Nucleus accumbens (tissue), 56 donors: ENCODE results near the gene SNX7.

ENCODE experiments used
- DNase-seq, 56 donors: peaks; one replicate each; lab custom pipeline; 2025; lab: John Stamatoyannopoulos, UW

SNX7 gene, protein sequence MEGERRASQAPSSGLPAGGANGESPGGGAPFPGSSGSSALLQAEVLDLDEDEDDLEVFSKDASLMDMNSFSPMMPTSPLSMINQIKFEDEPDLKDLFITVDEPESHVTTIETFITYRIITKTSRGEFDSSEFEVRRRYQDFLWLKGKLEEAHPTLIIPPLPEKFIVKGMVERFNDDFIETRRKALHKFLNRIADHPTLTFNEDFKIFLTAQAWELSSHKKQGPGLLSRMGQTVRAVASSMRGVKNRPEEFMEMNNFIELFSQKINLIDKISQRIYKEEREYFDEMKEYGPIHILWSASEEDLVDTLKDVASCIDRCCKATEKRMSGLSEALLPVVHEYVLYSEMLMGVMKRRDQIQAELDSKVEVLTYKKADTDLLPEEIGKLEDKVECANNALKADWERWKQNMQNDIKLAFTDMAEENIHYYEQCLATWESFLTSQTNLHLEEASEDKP

GRCh38 chr1:98661544-98662355, at the start of gene SNX7:
SNX7 (plus strand) TSS chr1:98661721; CDS start chr1:98661732, 11 bp downstream.
- DNase-seq: peak in 54 of 56 donors; percentile 17 to 86 (median 61)

- no peak for DNase-seq
Measured at GRCh38 chr1:98637316-98637715, 24.2 kb upstream of the SNX7 start.

- DNase-seq: no peak
Measured at GRCh38 chr1:98638185-98638584, 23.3 kb upstream of the SNX7 start.

GRCh38 chr1:98644510-98644909, 17.0 kb upstream of the SNX7 start:
- no peak for DNase-seq

- DNase-seq: no peak
Measured at GRCh38 chr1:98651116-98651632, 10.3 kb upstream of the SNX7 start.

- no peak for DNase-seq
Measured at GRCh38 chr1:98653123-98653522, 8.4 kb upstream of the SNX7 start.

DNA sequence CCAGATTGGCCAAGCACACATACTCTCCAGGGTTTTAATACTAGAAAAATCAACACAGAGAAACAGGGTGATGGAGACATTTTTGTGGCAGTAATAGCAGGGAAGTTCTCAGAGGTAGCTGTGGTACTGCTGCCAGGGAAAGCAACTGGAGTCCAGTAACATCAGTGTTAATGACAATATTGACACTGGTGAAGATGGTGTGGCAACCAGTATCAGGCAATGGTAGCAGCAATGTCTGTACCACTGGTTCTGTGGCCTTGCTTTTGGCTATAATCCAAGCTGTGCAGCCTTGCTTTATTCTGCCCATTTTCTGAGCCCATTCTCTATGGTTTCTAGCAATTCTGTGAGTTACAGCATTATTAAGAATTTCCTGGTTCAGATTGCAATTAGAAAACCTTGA, 1.6 kb upstream of the SNX7 start:
- DNase-seq: no peak

GRCh38 chr1:98660940-98661543, 479 bp upstream of the SNX7 start:
- DNase-seq: peak in 1 of 56 donors; percentile 6

GRCh38 chr1:98662356-98662670, 792 bp downstream of the SNX7 start:
- DNase-seq: peak in 6 of 56 donors; percentile 4 to 48 (median 38)

DNA sequence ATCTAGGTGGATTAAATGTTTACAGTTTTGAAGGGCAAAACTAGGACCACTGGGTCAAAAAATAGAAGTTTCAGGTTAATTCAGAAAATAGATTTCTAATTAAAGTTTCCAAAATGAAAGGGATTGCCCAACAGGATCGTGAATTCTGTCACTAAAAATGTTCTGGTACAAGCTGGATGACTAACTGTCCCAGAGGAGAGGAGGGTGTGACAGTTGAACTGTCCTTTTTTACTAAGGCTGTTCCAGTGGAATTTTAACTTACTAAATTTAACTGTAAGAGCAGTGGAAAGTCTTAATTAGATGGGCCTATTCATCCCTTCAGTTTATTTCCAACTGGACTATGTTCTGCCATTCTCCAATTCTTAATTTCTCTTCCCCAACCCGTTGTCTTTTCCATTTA, 7.2 kb downstream of the SNX7 start:
- no peak for DNase-seq

DNA sequence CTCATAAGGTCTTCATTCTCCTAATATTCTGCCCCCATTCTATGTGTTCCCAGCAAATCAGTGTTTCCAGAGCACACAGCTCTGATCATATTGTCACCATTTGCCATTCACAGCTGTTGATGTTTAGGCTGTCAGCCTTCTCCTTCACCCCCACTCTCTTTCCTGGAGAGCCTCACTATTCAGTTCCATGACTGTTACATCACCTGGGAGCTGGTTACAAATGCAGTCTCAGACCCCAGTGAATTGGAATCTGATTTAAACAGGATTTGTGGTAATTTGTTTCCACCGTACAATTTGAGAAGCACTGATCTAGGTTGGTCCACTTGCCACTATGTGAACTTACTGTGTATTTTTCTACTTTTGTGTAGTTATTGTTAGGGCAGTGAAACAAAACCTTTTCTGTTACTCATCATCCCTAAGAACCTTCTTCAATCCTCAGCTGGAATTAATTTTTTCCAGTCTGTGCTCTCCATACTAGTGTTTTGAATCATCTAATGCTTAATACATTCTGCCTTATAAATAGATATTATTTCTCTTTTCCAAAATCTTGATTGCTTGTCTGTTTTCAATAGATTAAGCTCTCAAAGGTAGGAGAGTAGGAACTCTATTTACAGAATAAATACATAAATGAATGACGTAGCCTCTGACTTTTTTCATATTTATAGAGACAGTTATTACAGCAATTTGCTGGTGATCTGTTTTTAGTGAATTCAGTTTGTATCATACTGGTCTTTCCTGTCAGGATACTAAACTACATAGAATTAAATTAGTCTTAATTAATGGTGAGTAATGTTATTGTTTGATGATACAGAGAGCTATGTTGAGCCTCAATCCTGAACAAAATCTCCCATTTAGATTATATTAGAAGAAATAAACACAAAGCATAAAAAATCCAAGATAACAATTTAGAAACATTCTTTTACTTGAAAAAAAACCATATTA, 8.1 kb downstream of the SNX7 start:
- no peak for DNase-seq

- peak in 1 of 56 donors; percentile 3 for DNase-seq
Measured at GRCh38 chr1:98672189-98672588, 10.7 kb downstream of the SNX7 start.

DNA sequence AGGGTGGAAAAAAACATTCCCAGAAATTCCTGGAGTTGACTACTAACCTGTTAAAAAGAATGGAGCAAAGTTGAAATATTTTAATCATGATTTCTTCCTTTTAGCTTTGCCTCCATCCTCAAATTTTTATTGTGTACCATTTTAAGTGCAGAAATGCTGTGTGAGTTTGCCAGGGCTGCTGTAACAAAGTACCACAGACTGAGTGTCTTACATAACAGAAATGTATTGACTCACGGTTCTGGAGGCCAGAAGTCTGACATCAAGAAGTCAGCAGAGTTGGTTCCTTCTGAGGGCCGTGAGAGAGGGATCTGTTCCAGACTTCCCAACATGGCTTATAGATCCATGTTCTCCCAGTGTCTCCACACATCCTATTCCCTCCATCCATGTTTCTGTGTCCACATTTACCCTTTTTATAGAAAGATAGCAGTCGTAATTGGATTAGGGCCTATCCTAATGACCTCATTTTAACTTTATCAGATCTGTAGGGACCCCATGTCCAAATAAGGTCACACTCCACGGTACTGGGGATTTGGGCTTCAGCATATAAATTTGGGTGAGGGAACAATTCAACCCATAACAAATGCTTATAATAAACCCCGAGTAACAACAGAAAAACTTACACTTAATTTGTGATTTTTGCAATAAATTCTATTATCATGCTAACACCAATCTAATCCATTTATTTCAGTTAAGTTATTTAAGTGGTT, 12.7 kb downstream of the SNX7 start:
- DNase-seq: no peak

DNA sequence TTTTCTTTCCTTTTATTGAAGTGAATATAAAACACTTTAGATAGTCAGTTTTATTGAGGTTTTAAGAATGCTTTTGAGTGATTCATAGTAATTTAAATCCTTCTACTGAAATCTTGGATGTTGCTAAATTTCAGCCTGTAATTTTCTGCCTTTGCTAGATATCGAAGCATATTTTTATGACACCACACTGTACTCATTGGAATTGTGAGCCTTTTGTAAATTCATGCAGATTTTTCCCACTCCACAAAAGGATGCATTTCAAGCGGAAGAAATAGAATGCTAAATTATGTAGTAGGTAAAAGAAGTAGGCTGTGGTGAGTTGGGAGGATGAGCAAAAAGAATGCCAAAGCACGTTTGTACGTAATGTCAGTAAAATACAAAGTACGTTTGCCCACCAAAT, 13.8 kb downstream of the SNX7 start:
- no peak for DNase-seq

- DNase-seq: no peak
Measured at GRCh38 chr1:98677288-98677687, 15.8 kb downstream of the SNX7 start.

DNA sequence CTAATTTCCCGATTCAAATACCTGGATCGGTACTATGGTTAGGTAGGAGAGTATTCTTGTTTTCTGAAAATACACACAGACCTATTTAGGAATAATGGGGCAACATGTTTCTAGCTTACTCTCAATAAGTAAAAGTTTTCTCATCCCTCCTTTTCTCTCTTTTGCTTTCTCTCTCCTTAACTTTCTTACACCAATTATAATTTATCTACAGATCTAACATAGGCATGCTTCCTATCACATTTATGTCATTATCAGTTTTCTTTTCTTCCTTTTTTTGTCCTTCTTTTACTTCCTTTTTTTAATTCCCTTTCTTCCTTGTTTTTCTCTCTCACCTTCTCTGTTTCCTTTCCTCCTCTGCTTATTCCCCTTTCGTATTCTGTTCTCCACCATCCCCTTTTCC, 20.3 kb downstream of the SNX7 start:
- no peak for DNase-seq

- no peak for DNase-seq
Measured at GRCh38 chr1:98688110-98688739, 26.7 kb downstream of the SNX7 start.

DNA sequence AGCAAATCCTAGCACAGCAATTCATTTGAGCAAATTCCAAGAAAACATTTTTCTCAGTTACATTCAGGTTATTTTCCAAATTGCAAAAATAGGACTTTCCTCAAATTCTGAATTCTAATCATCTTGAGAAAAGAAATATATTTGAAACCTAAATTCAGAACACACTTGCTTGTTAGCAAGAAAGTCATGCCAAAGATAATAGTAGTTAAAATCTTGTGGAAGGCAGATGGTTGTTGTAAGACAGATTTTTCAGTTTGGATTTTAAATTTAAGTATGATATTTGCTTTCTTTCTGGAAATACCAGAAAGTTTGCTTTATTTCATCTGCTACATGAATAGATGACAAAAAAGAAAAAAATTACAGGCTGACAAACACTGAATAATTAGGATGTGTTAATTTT, 29.1 kb downstream of the SNX7 start:
- DNase-seq: no peak

DNA sequence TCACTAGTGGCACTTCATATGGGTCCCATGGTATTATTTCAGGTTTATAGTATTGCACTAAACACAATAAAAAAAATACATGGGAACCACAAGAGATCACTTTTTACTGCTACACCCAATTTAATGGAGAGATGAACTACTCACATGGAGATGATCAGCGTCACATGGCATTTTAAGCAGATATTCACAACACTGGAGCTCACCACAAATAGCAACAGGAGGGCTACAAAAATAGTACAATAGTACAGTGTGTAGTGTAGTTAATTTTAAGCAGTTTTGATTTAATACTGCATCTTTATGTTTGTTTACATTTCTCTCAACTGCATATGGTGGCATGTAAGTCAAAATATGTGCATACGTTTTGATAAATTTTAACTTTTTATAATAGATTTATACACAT, 31.0 kb downstream of the SNX7 start:
- no peak for DNase-seq
